SK-N-SH (cell line): ENCODE measurements around the gene PLXNA4.

Source experiments
- CTCF ChIP-seq: fragments of 200-600 bp; sonication (generic); IDR thresholded peaks from 2 replicates; pipeline ENCODE4 v1.6.1; 2017; ENCODE audit warnings: antibody characterized with exemption, mild to moderate bottlenecking, moderate library complexity
- EP300 ChIP-seq, 2 experiments: IDR thresholded peaks; 2 replicates each; pipeline versions ENCODE4 v1.4.0 to v1.6.1; 2012; ENCODE audit warnings: borderline replicate concordance in 1 of 2, low read depth in 1 of 2, low read length in 1 of 2
- FOSL2 ChIP-seq: IDR thresholded peaks from 2 replicates; pipeline ENCODE4 v1.4.0; 2012; ENCODE audit warnings: low read depth, mild to moderate bottlenecking, moderate library complexity, borderline replicate concordance
- MAX ChIP-seq: IDR thresholded peaks from 2 replicates; pipeline ENCODE4 v1.4.0; 2012; ENCODE audit warnings: low read depth
- MXI1 ChIP-seq: IDR thresholded peaks from 2 replicates; pipeline ENCODE4 v1.6.1; 2012; ENCODE audit warnings: mild to moderate bottlenecking, low read depth, low read length, improper control_type of control experiment
- POLR2AphosphoS5 ChIP-seq: IDR thresholded peaks from 2 replicates; pipeline ENCODE4 v1.6.1; 2012; ENCODE audit warnings: low read depth, low read length
- RCOR1 ChIP-seq: fragments of 150-350 bp; IDR thresholded peaks from 2 replicates; pipeline ENCODE4 v1.6.1; 2017; ENCODE audit warnings: antibody characterized with exemption, low read length
- REST ChIP-seq: IDR thresholded peaks from 2 replicates; pipeline ENCODE4 v1.6.1; 2012; ENCODE audit warnings: mild to moderate bottlenecking, low read depth, low read length, moderate library complexity
- RFX5 ChIP-seq: IDR thresholded peaks from 2 replicates; pipeline ENCODE4 v1.6.1; 2012; ENCODE audit warnings: mild to moderate bottlenecking, improper control_type of control experiment, low read length
- USF1 ChIP-seq: IDR thresholded peaks from 2 replicates; pipeline ENCODE4 v1.4.0; 2012; ENCODE audit warnings: low read depth, borderline replicate concordance
- USF2 ChIP-seq: fragments of 150-350 bp; IDR thresholded peaks from 2 replicates; pipeline ENCODE4 v1.6.1; 2017; ENCODE audit warnings: antibody characterized with exemption, low read length, low read depth, borderline replicate concordance

- TF ChIP-seq CTCF (no peak), EP300 (IDR thresholded peaks at IDR 0.05; ENCODE audit: borderline replicate concordance in 1 of 2, low read depth in 1 of 2, low read length in 1 of 2) (no peak), MXI1 (no peak), POLR2AphosphoS5 (no peak), USF2 (no peak), REST (no peak), MAX (no peak), FOSL2 (no peak), USF1 (no peak), RFX5 (no peak), RCOR1 (no peak)
Measured at GRCh38 chr7:132309102-132309805, 267.0 kb downstream of the PLXNA4 start.
